GM10847 (cell line): ENCODE data around the gene HOXD11.

Experiments used
- POLR2A ChIP-seq: IDR thresholded peaks from 2 replicates; pipeline ENCODE4 v1.6.1; 2011; ENCODE audit not compliant: insufficient read length; ENCODE audit errors: extremely low read depth

The HOXD11 gene

DNA sequence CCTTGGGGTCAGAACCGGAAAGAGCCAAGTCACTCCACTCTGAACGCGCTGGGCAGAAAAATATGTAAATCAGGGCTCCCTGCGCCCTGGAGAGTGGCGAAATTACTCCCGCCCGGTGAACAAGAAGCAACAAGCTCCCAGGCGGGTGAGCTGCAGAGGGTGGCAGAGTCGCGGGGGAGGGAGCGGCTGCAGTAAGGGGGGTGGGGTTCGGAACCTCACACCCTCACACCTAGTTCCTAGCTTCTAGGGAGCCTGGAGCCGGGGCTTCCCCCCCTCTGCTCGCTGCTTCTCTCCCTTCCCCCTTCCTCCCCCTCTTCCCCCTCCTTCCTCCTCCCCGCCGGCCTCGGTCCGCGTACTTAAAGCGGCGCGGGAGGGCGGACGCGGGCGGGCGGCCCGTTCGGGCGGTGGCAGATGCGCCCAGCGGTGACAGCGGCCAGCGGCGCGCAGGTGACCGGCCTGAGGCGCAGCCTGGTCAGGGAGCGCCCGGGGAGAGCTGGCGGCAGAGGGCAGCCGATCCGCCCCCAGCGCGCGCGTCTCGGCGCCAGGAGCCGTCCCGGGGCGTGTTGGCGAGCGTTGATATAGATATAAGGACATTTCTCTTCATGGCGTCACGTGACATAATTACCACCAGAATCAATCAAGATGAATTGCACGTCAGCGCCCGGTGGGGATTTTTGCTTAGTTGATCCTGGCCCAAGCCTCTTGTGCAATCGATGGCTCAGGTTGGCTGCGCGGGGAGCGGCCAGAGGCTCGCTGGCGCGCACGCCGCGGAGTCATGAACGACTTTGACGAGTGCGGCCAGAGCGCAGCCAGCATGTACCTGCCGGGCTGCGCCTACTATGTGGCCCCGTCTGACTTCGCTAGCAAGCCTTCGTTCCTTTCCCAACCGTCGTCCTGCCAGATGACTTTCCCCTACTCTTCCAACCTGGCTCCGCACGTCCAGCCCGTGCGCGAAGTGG lies at the start of gene HOXD11:
Gene HOXD11 (plus strand): TSS at position 700 of the 959 bp plus-strand sequence. CDS start 76 bp downstream, at position 776.
- no peak for TF ChIP-seq POLR2A

DNA sequence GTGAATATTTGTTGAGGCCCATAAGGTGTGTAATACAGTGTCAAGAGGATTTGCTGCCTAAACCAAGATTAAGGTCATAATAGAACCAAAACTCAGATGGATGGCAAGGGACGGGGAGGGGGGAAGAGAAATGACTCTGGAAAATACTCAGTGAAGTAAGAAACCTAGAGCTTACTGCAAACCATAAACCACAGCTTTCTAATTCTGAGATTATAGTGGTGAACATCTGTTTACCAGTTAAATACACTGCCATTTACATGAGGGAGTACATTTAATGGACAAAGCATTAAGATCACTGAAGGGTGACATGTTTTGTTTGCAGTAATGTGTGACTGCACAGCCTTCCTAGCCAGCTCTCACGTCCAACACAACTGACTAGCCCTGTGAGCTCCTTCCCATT lies 43.1 kb upstream of the HOXD11 start:
- no peak for TF ChIP-seq POLR2A

DNA sequence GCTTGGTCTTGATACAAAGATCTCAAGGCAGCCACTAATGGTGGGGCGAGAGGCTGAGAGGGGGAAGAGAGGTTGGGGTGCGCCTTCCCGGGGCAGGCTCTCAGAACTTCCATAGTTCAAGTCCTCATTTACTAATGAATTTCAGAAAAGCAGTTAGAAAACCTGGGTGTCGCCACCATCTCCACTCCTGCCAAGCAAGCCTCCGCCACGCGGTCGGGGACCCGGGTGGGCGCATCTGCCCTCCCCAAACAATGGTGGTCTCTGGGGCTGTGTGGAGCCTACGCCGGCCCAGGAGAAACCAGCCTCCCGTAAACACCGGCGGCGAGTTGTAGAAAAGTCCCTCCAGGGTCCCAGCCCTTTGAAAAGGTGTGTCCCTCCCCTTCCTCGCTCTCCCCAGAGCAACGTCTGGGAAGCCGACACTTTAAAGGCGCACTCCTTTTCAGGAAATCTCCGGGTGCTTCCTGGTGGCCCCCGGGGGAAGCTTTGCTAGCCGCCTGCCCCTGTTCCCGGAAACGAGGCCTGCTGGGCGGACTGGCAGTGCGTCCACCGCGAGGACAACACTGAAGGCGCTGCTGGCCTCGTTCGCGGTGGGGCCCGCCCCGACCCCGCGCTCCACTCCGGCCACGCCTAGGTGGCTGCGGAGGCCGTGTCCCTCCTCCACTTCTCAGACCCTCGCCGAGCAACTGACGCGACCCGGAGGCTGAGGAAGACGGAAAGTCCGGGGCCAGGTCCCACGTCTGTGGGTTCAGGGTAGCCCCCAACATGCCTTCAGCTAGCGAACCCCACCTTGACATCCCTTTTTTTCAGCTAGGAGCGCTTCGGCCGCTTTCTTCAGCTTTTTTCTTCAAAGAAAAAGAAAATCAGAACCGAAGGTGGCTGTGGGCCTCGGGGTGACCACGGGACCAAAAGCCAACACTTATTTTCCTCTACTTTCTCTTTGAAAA lies 40.2 kb upstream of the HOXD11 start:
- no peak for TF ChIP-seq POLR2A

DNA sequence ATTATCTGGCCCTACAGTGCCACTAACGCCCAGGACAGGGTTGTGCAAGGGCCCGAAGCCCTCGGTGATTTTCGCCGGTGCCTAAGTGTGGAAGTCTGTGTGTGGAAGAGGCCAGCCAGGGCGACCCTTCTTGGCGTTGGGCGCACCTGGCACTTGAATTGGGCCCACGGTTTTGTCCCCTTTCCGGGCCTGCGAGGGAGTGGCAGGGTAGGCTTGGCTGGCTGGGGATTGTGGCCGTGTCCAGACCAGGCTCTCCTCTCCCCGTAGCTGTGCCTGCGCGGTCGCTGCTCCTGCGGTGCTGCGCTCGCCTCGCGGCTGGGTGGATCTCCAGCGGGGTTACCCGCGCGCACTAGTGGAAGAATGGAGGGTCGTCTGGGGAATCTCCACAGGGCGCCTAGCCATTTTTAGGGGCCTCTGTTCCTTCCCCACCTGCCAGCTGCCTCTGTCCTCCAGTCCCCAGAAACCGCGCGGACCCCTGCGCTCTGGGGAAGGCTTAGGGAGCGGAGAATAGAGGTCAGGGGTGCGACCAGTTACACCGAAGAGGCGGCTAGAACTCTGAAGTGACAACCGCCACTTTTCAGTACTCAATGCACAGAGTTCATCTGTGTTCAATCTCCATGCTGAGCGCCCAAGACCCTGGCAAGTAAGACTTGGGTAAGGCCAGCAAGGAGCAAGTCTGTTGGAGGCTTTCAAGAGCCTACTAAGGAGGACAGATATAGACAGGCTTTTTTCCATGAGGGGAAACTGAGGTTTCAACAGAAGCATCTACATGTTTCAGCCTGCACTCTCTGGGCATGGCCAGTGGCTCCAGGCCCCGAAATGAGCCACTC lies 39.3 kb upstream of the HOXD11 start:
- TF ChIP-seq POLR2A: no peak

DNA sequence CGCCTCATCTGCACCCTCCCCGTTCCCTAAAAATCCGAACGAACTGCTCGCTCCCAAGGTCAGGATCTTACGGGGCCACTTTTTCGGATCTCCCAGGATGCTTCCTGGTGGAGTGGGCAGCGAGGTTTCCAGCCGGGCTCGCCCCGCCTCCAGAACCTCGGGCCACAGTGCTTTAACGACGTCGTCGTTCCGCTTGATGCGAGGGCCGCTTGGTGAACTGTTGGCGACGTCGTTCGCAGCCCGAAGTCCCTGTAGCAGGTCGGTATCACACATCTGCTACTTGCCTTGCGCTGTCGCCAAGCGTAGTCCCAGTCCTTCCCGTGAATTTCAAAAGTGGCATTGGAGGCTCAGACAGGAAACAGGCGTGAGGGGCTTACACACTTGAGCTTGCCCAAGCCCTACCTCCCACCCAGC lies 38.7 kb upstream of the HOXD11 start:
- TF ChIP-seq POLR2A: no peak

DNA sequence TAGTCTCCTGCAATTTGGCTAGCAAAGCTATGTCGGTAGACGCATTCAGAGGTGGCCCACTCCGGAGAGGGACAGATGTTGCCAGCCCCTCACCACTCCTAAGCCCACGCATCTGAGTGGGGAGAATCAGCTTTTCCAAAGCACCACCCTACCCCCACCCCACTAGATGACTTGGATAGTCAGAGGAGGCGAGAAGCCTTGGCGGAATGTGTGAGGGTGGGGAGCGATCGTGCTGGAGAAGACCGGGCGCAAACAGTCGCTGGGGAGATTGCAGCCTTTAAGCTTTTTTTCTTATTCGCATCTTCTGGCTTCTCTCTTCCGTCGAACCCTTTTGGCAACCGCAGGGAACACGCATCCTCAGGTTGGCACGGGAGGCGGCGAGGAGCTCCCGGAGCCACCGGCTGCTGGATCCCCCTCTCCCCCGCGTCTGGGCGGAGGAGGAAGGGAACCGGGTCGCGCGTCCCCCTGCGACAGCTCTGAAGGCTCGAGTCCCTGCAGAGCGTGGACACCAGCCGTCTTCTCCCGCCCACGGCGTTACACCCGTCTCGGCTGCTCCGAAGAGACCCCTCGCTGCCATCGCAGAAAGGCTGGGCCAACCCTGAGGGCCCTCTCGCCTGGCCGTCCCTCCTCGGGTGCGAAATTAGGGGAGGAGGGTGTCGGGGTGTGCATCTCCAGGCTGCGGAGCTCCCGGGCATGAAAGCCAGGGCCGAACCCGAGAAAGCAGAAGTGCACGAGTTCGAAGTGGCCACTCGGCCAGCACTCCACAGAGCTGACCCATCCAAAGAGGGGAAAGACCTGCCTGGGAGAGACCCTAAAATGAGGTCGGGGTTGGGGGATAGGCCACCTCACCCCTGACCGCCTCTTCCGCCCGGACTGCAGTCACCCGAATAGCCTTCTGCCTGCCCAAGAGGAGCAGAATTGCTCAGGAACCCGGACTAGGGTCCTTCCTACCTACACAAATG lies 35.5 kb upstream of the HOXD11 start:
- TF ChIP-seq POLR2A: no peak

DNA sequence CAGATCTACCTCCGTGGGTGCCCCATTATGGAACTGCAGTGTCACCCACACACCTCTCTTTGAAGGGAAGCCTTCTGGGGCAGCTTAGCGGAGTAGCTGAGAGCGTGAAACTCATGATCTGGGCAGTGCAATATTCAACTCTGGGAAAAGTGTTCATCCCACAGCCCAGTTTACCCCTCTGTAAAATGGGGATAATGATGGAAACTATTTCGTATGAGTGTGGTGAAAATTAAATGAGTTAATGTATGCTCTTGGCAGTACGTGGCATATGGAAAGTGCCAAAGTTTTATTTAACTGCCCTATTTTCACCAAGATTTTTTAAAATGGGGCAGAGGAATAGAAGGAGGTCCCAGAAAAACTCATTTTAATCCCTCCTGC lies 34.8 kb upstream of the HOXD11 start:
- no peak for TF ChIP-seq POLR2A

DNA sequence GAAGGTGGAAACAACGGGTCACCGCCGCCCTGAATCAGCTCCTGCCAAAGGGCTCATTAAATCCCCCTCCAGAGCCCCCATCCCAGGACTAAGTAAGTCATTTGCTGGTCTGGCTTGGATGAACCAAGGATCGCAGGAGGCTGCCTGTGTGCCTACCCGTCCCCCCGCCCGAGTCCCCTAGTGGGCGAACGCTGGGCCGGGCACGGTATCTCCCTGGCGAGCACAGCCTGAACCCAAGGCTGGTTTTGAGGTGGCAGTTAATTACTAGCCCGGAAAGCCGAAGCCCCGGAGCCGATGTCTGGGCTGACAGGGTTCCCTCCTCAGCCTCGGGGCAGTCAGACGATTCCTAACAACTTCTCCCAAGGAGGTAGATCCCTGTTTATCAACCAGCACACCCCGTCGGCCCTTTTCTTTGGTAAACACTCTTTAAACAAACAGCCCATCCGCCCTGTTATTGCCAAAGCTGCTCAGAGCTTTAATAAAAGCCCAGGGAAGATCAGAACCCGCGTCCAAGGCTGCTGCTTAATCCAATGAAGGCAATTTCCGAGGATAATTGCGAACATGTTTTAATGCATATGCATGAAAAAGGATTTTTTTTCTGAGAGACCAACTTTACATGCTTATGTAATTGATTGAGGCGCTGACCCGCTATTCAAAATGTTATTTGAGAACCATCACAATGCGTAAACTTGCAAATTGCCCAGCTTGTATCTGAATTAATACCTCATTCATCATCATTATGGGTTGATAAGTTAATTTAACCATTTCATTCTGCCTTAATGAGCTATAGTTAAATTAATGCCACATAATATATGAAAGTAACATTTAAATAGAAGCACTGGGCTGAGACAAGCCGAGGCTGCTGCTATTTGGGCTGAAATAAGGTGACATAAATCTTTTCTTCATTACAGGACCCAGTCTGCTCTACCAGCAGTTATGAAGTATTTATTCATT lies 33.9 kb upstream of the HOXD11 start:
- no peak for TF ChIP-seq POLR2A

DNA sequence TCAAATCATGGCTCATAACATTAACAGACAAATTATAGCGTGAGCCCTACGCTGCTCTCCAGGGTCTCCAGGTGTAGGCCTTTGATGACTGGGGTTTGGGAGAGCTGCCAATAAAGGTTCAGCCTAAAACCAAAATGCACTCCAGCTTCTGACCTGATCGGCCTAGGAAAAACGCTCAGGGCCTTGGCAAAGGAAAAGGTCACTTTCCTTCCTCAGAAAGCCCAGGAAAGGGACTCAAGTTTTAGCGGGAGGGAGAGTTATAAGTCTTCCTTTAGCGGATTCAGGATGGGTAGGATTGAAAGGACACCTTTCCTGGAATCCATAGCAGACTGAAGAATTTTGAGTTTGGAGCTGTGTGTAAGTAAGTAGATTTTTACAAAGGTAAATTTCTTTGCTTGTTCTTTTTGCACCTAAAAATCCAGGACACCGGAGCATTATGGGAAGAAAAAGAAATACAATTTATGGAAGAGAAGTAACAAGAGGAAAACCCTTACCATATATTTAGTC lies 32.1 kb upstream of the HOXD11 start:
- no peak for TF ChIP-seq POLR2A

DNA sequence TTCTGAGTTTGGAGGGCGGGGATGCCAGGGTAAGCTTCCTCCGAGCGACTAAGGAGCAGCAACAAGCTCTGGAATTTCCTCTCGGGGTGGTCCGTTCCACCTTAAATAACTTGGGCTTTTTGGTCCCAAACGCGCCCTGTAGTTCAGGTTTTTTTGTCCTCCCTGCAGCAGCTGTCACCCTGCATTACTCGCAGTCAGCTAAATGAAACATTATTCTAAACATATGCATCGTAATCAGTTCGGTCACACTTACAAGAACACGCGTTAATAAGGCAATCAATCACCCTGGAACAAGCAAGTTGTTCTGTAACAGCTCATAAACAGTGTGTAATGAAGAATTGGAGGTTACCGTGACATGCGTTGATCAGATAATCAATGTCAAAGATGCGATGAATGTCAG lies 31.6 kb upstream of the HOXD11 start:
- TF ChIP-seq POLR2A: no peak

DNA sequence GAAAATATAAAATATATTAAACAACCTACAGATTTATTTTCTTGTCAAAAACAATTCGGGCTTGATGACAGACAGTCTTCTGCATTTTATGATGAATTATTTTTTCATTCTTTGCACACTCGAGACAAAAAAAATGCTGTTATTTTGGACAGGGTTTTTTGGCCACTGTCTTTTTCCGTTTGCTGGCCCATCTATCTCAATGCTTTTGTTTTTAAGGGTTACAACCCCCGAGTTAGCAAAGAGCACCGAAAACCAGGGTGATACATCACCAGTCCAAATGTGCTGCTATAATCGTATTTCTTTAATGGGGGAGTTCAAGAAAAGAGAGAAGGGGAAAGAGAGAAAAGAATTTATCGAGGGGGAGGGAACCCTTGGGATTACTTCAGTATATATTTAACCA lies 31.0 kb upstream of the HOXD11 start:
- no peak for TF ChIP-seq POLR2A

DNA sequence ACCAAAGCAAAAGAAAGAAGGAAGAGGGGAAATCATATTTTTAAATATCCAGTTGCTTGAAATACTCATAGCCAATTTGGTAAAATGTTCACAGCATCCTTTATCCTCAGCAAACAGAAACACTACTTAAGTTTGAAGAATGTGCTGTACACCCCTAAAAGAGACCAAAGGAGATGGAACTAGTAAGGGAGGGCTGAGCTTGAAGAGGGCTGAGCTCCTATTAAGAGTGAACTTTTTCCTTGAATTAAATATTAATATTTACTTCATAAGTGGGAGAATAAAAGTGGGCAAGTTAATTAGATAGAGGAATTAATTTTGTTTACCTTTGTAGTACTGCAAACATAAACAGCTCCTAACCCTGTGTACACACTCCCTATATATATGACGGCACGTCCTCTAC lies 30.3 kb upstream of the HOXD11 start:
- TF ChIP-seq POLR2A: no peak
